GM19395 (cell line): ENCODE results near the gene SPATA2.
A peak's percentile ranks its signal among the peaks of the same experiment; 100 is the strongest.
"Not testable (repeated sequence)": the region's sequence is repeated elsewhere in the genome, so short reads cannot be mapped to it uniquely, and the experiment has no call there.

ENCODE experiments used
- ATAC-seq: cut with Tn5 transposase; IDR thresholded peaks from one replicate; pipeline ENCODE4 v1.9.1; 2021; ENCODE audit warnings: mild to moderate bottlenecking, moderate library complexity; ENCODE audit not compliant: unreplicated experiment

The SPATA2 gene, protein sequence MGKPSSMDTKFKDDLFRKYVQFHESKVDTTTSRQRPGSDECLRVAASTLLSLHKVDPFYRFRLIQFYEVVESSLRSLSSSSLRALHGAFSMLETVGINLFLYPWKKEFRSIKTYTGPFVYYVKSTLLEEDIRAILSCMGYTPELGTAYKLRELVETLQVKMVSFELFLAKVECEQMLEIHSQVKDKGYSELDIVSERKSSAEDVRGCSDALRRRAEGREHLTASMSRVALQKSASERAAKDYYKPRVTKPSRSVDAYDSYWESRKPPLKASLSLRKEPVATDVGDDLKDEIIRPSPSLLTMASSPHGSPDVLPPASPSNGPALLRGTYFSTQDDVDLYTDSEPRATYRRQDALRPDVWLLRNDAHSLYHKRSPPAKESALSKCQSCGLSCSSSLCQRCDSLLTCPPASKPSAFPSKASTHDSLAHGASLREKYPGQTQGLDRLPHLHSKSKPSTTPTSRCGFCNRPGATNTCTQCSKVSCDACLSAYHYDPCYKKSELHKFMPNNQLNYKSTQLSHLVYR

GRCh38 chr20:49915380-49916145 is at the start of gene SPATA2:
SPATA2 (minus strand) TSS chr20:49915529; CDS start chr20:49908490, 7,039 bp downstream.
- peak; percentile 85 for ATAC-seq

GRCh38 chr20:49961413-49961812 is 46.1 kb upstream of the SPATA2 start:
- no peak for ATAC-seq

DNA sequence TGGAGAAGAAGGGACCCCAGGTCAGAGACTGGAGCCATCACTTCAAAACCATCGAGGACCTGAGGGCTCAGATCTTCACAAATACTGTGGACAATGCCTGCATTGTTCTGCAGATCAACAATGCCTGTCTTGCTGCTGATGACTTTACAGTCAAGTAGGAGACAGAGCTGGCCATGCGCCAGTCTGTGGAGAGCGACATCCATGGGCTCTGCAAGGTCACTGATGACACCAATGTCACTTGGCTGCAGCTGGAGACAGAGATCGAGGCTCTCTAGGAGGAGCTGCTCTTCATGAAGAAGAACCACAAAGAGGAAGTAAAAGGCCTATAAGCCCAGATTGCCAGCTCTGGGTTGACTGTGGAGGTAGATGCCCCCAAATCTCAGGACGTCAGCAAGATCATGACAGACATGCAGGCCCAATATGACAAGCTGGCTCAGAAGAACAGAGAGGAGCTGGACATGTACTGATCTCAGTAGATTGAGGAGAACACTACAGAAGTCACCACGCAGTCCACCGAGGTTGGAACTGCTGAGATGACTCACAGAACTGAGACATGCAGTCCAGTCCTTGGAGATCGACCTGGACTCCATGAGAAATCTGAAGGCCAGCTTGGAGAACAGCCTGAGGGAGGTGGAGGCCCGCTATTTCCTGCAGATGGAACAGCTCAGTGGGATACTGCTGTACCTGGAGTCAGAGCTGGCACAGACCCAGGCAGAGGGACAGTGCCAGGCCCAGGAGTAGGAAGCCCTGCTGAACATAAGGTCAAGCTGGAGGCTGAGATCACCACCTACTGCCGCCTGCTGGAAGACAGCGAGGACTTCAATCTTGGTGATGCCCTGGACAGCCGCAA is 42.0 kb upstream of the SPATA2 start:
- not testable (repeated sequence) for ATAC-seq

DNA sequence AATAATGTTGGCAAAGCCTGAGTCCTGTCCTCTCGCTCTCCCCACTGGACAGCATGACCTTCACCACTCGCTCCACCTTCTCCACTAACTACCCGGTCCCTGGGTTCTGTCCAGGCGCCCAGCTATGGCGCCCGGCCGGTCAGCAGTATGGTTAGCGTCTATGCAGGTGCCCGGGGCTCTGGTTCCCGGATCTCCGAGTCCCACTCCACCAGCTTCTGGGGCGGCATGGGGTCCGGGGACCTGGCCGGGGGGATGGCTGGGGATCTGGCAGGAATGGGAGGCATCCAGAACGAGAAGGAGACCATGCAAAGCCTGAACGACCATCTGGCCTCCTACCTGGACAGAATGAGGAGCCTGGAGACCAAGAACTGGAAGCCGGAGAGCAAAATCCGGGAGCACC is 41.4 kb upstream of the SPATA2 start:
- no peak for ATAC-seq

DNA sequence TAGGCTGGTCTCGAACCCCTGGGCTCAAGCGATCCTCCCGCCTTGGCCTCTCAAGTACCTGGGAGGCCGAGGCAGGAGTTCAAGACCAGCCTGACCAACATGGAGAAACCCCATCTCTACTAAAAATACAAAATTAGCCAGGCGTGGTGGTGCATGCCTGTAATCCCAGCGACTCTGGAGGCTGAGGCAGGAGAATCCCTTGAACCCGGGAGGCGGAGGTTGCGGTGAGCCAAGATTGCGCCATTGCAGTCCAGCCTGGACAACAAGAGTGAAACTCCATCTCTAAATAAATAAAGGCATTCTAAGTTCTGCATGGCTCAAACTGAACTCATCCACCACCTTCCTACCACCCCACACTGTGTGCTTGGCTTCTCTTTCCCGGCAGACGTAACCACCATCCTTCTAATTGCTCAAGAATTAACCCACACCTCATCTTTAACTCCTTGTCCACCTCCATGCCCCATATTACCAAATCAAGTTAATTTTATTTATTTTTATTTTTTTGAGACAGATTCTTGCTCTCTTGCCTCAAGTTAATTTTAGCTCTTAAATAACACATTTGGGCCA is 40.6 kb upstream of the SPATA2 start:
- ATAC-seq: not testable (repeated sequence)

- no peak for ATAC-seq
Observed at GRCh38 chr20:49955167-49955566, 39.8 kb upstream of the SPATA2 start.

DNA sequence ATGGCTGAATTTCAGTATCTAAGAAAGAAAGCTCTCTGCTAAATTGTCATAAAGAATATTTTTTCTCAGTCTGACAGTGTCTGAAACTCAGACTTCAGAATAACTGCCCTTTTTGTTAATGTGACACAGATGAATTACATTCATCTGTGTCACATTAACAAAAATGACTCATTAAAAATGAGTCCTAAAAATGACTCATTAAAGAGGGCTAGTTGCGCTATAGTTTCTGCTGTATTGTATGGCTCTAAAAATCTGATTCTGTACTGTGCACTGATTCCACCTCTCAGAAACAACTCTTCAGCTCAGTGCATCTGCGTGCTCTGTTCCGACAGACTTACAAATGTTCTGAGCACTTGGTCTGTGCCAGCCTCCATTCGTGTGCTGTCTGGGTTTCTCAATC is 35.8 kb upstream of the SPATA2 start:
- no peak for ATAC-seq

GRCh38 chr20:49948809-49949507 is 33.6 kb upstream of the SPATA2 start:
- no peak for ATAC-seq

DNA sequence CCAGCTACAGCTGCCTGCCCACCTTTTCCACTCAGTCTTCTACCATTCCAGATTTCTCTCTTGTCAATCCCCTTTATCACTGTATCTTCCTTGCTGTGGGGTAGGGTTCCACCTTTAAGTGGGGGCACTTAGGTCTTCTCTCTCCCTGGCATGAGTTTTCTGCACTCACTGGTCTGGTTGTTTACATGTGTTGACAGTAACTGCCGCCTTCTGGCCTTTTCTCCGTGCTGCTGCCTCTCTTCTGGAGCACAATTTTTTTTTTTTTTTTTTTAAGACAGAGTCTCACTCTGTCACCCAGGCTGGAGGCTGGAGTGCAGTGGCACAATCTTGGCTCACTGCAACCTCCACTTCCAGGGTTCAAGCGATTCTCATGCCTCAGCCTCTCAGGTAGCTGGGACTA is 32.8 kb upstream of the SPATA2 start:
- no peak for ATAC-seq

- ATAC-seq: no peak
Observed at GRCh38 chr20:49945701-49946477, 30.6 kb upstream of the SPATA2 start.

DNA sequence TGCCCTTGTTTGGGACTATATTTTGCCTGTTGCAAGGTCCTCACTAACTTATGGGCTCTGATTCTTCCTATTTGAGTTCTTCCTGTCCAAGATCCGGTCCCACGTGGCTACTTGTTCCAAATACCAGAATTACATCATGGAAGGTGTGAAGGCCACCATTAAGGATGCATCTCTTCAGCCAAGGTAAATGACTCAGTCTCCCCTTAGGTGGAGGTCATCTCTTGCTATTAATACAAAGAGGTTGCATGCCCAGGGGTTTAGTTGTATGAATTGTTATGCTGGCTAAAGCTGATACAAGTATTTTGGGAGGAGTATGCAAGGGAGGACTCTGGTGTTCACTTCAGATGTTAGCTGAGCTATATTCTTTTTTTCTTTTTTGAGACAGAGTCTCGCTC is 30.0 kb upstream of the SPATA2 start:
- ATAC-seq: no peak

DNA sequence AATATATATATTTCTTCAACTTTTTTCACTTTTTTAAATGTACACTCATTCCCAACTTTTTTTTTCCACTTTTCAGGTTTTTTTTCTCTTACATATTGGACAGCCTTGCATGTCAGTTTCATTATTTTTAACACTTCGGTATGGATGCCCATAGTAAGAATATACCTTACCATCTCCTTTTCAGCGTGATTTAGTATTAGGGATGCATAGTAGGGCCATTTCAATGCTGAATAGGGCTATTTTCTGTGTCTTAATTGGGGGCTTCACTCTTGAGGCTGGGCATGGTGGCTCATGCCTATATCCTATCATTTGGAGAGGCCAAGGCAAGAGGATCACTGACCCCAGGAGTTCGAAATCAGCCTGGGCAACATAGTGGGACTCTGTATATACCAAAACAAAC is 27.6 kb upstream of the SPATA2 start:
- no peak for ATAC-seq

GRCh38 chr20:49942303-49942702 is 27.0 kb upstream of the SPATA2 start:
- ATAC-seq: no peak

- ATAC-seq: no peak
Observed at GRCh38 chr20:49941456-49941855, 26.1 kb upstream of the SPATA2 start.

- no peak for ATAC-seq
Observed at GRCh38 chr20:49938173-49939163, 23.1 kb upstream of the SPATA2 start.

GRCh38 chr20:49937027-49937929 is 21.9 kb upstream of the SPATA2 start:
- ATAC-seq: no peak
